Progenitor cell of endocrine pancreas (in vitro differentiated cells): ENCODE results near the gene TC2N. TPM values are rescaled to one million over a fixed set of nuclear protein-coding genes. Genes with fewer than 3 reads are reported as not detected.

Experiments used
- DNase-seq: peaks from one replicate; pipeline ENCODE4 v3.0.0; 2021; ENCODE audit warnings: low spot score; ENCODE audit not compliant: unreplicated experiment
- H3K27ac Mint-ChIP-seq: 2 replicates; pipeline ENCODE4 v1.8.0; 2021; ENCODE audit warnings: mild to moderate bottlenecking, moderate library complexity, mixed read lengths
- H3K27me3 Mint-ChIP-seq: 2 replicates; pipeline ENCODE4 v1.8.0; 2021; ENCODE audit warnings: mixed read lengths
- H3K36me3 Mint-ChIP-seq: 2 replicates; pipeline ENCODE4 v1.8.0; 2022; ENCODE audit warnings: mixed read lengths; ENCODE audit not compliant: insufficient read depth
- H3K4me1 Mint-ChIP-seq: 2 replicates; pipeline ENCODE4 v1.8.0; 2021; ENCODE audit warnings: low read depth, mixed read lengths
- H3K4me3 Mint-ChIP-seq: 2 replicates; pipeline ENCODE4 v1.8.0; 2021; ENCODE audit warnings: low read depth, mild to moderate bottlenecking, moderate library complexity, mixed read lengths
- H3K9me3 Mint-ChIP-seq: 2 replicates; pipeline ENCODE4 v1.8.0; 2021; ENCODE audit warnings: low read depth, mixed read lengths
- total RNA-seq: library from RNA; stranded (reverse); gene quantifications from 2 replicates; pipeline ENCODE4 v1.2.1, GENCODE V29; 2021
- TF ChIP-seq, protein P1 (sequence below): fragments of 200-600 bp; sonication (generic); IDR thresholded peaks from one replicate; pipeline ENCODE4 v1.5.0; 2021; ENCODE audit warnings: antibody characterized with exemption, mild to moderate bottlenecking; ENCODE audit not compliant: unreplicated experiment

TC2N gene
- total RNA-seq, 1 donor from 2014 or later: 38.5 TPM

DNA sequence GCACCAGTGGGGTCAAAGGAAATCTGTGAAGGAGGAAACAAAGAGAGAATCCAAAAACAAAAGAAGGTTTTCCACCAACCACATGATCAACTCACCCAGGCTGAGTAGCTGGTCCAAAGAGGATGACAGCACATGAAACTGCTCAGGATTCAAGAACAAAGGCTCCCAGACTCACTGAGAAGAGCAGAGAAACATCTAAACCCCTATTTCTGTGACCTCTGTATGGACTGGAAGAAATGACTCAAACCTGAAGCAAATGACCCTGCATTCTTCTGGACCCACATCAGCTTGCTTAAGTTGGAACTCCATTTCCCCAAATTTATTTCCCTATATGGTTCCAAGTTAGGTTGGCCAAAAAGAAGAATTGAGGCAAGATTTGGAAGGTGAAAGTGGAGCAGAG lies 26.3 kb downstream of the TC2N start:
- Mint-ChIP-seq H3K4me3 (no peak overlapping the region), H3K4me1 (peaks cover 3% of the 10 kb centered on the region), H3K27me3 (peaks cover 7% of the 10 kb centered on the region), H3K27ac (no peak overlapping the region), H3K9me3 (no peaks in the 10 kb centered on the region), H3K36me3 (no peaks in the 10 kb centered on the region)
- TF ChIP-seq, protein P1, sequence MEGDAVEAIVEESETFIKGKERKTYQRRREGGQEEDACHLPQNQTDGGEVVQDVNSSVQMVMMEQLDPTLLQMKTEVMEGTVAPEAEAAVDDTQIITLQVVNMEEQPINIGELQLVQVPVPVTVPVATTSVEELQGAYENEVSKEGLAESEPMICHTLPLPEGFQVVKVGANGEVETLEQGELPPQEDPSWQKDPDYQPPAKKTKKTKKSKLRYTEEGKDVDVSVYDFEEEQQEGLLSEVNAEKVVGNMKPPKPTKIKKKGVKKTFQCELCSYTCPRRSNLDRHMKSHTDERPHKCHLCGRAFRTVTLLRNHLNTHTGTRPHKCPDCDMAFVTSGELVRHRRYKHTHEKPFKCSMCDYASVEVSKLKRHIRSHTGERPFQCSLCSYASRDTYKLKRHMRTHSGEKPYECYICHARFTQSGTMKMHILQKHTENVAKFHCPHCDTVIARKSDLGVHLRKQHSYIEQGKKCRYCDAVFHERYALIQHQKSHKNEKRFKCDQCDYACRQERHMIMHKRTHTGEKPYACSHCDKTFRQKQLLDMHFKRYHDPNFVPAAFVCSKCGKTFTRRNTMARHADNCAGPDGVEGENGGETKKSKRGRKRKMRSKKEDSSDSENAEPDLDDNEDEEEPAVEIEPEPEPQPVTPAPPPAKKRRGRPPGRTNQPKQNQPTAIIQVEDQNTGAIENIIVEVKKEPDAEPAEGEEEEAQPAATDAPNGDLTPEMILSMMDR: no peak
- DNase-seq: no peak

DNA sequence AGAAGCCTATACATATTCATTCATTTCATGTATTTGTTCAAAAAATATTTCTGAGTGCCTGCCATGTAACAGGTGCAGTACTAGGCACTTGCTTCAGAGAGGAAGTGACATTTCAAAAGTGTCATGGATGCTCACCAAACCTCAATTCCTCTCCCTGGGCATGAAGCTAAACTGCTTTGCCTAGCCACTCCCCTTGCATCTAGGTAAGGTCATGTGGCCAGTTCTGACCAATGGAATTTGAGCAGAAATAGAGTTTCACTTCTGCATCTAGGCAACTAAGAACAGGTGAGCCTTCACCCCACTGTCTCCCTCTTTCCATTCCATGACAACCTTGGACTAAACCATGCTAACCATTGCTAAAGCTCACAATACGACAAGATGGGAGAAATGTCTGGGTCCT lies 27.6 kb downstream of the TC2N start:
- no peak overlapping the region for H3K4me3 Mint-ChIP-seq
- no peak overlapping the region for H3K27ac Mint-ChIP-seq
- TF ChIP-seq, protein P1: no peak
- H3K4me1 Mint-ChIP-seq: peaks cover 5% of the 10 kb centered on the region
- no peaks in the 10 kb centered on the region for H3K36me3 Mint-ChIP-seq
- H3K27me3 Mint-ChIP-seq: peaks cover 4% of the 10 kb centered on the region
- no peak for DNase-seq
- no peaks in the 10 kb centered on the region for H3K9me3 Mint-ChIP-seq

DNA sequence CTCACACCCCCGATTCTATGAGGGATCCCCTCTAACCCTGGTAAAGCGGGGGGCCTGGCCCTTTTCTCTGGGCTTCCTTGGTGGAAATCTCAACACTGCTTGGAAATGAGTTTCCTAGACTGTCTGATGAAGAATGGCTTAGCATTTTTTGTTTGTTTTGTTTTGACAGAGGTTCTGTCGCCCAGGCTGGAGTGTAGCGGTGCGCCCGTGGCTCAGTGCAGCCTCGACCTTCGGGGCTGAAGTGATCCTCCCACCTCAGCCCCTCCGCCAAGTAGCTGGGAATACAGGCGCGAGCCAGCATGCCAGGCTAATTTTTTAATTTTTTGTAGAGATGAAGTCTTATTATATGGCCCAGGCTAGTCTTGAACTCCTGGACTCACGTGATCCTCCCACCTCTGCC lies 30.3 kb downstream of the TC2N start:
- Mint-ChIP-seq H3K27ac (peak overlapping the region; percentile 87), H3K36me3 (no peaks in the 10 kb centered on the region), H3K9me3 (no peaks in the 10 kb centered on the region), H3K4me1 (peaks cover 10% of the 10 kb centered on the region), H3K4me3 (peak overlapping the region; percentile 84), H3K27me3 (peaks cover 9% of the 10 kb centered on the region)
- TF ChIP-seq, protein P1: no peak
- no peak for DNase-seq

DNA sequence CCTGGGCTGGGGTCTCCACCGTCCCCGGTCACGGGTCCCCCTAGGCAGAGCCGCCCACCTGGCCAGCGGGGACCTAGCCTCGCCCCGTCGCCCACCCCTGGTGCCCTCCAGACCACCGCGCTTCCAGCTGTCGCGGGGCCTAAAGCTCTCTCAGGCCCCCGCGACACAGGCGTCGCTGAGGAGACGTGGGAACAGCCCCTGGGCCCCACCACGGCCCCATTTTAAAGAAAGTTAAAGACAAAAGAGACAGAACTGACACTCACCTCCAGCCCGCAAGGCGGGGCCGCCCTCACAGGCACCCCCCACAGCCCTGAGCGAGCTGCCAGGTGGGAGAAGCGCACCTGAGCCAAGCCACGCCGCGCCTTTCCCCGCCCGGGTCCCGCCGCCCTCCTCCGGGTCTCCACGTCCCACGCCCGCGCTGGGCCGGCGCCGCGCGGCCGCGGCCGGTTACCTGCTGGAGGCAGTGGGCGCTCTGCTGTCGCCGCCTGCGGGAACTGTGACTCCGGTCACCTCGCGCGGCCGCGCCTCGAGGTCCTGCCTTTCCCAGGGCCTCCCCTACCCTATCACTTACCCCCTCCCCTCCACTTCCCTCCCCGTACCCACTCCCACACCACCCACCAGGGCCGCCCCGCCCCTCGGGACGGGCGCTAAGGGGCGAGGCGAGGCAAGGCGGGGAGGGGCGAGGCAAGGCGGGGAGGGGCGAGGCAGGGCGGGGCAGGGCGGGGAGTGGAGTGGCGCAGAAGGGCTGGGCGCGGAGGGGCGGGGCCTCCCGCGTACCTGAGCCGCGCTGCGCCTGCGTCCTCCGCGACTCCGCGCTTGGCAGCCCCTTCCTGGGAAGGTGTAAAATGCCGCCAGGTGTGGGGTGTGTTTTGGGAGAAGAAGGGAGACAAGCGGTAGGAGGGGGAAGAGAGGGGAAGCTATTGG lies 31.2 kb downstream of the TC2N start:
- TF ChIP-seq, protein P1: no peak
- H3K27ac Mint-ChIP-seq: peak overlapping the region; percentile 87
- DNase-seq: peak; percentile 88
- no peaks in the 10 kb centered on the region for H3K9me3 Mint-ChIP-seq
- peaks cover 13% of the 10 kb centered on the region for H3K4me1 Mint-ChIP-seq
- no peaks in the 10 kb centered on the region for H3K36me3 Mint-ChIP-seq
- peak overlapping the region; percentile 84 for H3K4me3 Mint-ChIP-seq
- H3K27me3 Mint-ChIP-seq: peaks cover 9% of the 10 kb centered on the region

DNA sequence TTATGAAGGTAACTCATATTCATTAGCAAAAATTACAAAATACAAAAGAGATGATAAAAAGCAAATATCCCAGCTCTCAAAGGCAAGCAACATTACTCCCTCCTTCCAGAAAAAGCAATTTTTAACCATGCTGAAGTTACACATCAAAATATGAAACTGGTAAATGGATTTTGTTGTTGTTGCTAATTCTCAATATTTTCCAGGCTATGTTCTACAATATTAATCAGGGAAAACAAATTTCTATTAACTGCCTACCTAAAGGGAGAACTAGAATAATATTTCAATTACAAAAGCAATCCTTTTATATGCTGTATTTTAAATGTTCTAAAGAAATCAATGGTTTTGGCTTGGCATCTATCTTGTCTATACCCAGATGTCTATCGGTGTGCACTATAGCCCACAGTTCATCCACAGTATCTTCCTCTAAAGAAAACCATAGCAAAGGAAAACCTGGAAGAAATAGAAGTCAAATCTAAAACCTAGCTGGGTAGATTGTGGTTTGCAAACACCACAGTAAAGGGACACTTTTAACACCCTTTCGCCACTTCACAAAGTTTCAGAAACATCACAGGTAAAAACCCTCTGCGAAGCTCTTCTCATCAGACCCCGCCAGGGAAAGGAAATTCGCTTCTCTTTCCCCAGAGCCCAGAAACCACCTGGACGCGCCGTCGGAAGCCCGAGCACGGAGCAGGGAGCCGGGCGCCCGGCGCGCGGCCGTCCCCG lies 32.0 kb downstream of the TC2N start:
- H3K9me3 Mint-ChIP-seq: no peaks in the 10 kb centered on the region
- DNase-seq: no peak
- H3K4me3 Mint-ChIP-seq: peak overlapping the region; percentile 84
- TF ChIP-seq, protein P1: no peak
- H3K36me3 Mint-ChIP-seq: no peaks in the 10 kb centered on the region
- peaks cover 17% of the 10 kb centered on the region for H3K4me1 Mint-ChIP-seq
- no peak overlapping the region for H3K27ac Mint-ChIP-seq
- H3K27me3 Mint-ChIP-seq: peaks cover 9% of the 10 kb centered on the region
